Suprapubic skin (tissue), 4 donors: ENCODE results near the gene CREG2.

Experiments
- CTCF ChIP-seq, 2 donors: fragments of 200-600 bp in 1 of 2; fragments of 450-650 bp in 1 of 2; sonication (generic) in 1 of 2; IDR thresholded peaks; one replicate each; pipeline ENCODE4 v1.5.1; 2016 to 2019; ENCODE audit warnings: antibody characterized with exemption in 2 of 2, mild to moderate bottlenecking in 1 of 2, moderate library complexity in 1 of 2
- EP300 ChIP-seq: sonication (generic); formaldehyde crosslinking; IDR thresholded peaks from one replicate; pipeline ENCODE4 v1.6.1; 2017; ENCODE audit warnings: antibody characterized with exemption
- POLR2A ChIP-seq, 2 donors: fragments of 450-650 bp; IDR thresholded peaks; one replicate each; pipeline ENCODE4 v1.6.1; 2017; ENCODE audit warnings: antibody characterized with exemption in 2 of 2, mild to moderate bottlenecking in 2 of 2, moderate library complexity in 2 of 2
- POLR2AphosphoS5 ChIP-seq, 3 donors: sonication (generic); formaldehyde crosslinking; IDR thresholded peaks; one replicate each; pipeline ENCODE4 v1.6.1; 2017; ENCODE audit warnings: antibody characterized with exemption in 3 of 3

GRCh38 chr2:101426822-101427221 is 39.5 kb upstream of the CREG2 start:
- TF ChIP-seq EP300 (no peak), CTCF (IDR thresholded peaks at IDR 0.05) (no peak), POLR2A (IDR thresholded peaks at IDR 0.05) (no peak), POLR2AphosphoS5 (IDR thresholded peaks at IDR 0.05) (no peak)
